Measurements from ENCODE around the gene GLRX5. TPM values are rescaled to one million over a fixed set of nuclear protein-coding genes. Genes with fewer than 3 reads are reported as not detected.
A peak's percentile ranks its signal among the peaks of the same experiment; 100 is the strongest.
"Not testable (repeated sequence)": the region's sequence is repeated elsewhere in the genome, so short reads cannot be mapped to it uniquely, and the experiment has no call there.

GLRX5 gene
- total RNA-seq, 1 experiment from 2014 or later, result 57.1 TPM

DNA sequence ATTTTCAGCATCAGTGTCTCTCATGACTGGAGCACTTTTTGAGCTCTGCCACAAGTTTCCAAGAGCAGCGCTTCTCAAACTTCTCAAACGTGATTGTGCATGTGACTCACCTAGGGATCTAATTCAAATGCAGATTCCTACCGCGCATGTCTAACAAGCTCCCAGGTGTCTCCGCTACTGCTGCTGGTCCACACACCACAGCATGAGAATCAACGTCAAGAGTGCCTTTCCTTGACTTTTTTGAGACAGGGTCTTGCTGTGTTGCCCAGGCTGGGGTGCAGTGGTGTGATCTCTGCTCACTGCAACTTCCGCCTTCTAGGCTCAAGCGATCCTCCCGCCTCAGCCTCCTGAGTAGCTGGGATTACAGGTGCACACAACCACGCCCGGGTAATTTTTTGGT lies 22.4 kb downstream of the GLRX5 start:
- no peak for DNase-seq (ENCODE audit: low read depth)

GRCh38 chr14:95557832-95558231 lies 23.0 kb downstream of the GLRX5 start:
- DNase-seq (ENCODE audit: low read depth), result no peak

- no peak for DNase-seq (ENCODE audit: low read depth)
Observed at GRCh38 chr14:95559203-95559602, 24.4 kb downstream of the GLRX5 start.

GRCh38 chr14:95561001-95561412 lies 26.2 kb downstream of the GLRX5 start:
- DNase-seq (ENCODE audit: low read depth), result peak; percentile 69

GRCh38 chr14:95562892-95563685 lies 28.2 kb downstream of the GLRX5 start:
- DNase-seq (ENCODE audit: low read depth), result peak; percentile 54

GRCh38 chr14:95564060-95564459 lies 29.2 kb downstream of the GLRX5 start:
- DNase-seq (ENCODE audit: low read depth), result peak; percentile 42

GRCh38 chr14:95569440-95569839 lies 34.6 kb downstream of the GLRX5 start:
- DNase-seq (ENCODE audit: low read depth), result no peak

DNA sequence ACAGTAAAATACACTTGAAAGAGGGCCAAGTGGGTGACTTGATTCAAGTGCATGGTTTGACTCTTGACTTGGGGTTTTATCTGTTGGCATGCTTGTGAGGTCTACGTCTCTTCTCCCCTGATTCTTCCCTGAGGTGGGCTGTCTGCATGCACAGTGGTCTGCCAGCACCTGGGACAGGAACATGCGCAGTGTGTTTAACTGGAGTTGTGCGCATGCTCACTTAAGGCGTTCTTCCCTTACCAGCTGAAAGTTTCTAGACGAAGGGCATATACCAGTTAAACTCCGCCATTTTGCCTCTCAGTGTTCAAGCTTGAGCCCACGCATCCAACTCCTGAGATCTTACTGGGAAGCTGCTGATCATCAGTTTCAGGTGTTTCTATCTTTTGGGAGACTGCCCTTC lies 38.5 kb downstream of the GLRX5 start:
- DNase-seq (ENCODE audit: low read depth), result no peak

DNA sequence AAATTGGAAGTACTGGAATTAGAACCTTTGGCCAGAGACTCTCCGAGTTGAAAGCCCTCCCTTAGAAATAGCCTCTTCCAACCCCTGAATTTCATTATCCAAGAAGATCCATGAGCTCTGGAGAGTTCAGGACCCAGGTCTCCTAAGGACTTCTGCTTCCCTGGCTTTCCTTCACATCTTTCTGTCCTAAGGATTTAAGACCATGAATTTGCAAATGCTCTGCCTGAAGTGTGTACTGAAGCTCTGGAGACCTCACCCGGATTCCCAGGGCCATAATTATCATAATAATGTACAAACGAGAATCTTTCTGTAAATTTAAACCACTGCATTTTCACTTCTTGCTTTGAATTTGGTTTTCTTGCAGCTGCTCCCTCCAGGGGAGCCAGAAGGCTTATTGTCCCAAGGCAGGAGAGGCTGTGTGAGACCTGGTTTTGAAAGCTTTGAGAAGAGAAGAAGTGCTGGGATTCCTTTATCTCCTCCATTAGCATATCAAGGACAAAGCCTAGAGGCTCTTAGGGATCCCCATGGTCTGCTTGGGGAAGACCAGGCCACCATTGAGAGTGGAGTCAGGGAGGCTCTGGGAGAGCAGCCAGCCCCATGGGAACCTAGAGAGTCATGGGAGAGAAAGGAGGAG lies 41.1 kb downstream of the GLRX5 start:
- no peak for DNase-seq (ENCODE audit: low read depth)

DNA sequence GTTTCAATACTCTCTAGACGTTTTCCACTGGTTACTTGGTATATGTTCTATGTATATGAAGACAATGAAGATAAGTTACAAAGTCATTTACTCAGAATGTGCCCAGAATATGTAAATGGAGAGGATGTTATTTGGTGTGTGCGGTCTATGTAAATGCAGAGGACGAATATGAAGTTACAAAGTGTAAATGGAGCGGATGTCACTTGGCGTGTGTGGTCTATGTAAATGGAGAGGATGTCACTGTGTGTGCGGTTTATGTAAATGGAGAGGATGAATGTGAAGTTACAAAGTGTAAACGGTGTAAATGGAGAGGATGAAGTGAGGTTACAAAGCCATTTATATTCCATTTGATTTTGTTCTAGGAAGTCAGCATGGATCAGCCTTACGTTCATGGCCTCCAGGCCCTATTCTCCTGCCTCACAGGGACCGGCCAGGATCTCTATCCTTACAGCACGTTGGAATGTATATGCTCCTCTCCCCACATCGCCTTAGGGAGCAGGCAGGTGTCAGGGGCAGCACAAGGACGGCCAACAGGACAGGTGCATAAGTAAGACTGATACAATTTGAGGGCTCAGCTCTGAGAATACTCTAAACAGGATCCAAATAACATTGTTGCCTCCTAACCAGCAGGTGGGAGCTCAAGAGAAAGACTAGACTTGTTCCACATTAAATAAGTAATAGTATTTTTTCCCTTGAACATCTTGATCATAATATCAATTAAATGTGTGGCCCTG lies 42.4 kb downstream of the GLRX5 start:
- no peak for DNase-seq (ENCODE audit: low read depth)

DNA sequence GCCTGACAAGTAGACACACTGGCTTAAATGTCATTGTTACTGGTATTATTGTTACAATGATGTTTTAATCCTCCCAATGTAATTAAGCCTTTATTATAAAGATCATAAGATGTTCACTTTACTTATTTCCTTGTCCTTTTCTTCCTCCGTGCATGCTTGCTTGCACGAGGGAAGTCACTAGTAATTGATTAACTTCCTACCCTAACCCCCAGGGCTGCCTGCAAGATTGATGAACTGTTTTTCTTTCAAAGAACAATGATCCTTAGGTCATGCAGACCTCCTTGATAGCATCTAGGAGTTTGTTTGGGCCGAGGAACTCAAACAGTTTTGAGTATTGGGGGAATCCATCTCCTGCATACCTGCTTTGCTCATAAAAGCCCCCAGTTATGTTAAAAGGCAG lies 43.0 kb downstream of the GLRX5 start:
- DNase-seq (ENCODE audit: low read depth), result no peak

GRCh38 chr14:95583836-95584617 lies 49.2 kb downstream of the GLRX5 start:
- not testable (repeated sequence) for DNase-seq (ENCODE audit: low read depth)

GRCh38 chr14:95585953-95586620 lies 51.2 kb downstream of the GLRX5 start:
- DNase-seq (ENCODE audit: low read depth), result no peak

DNA sequence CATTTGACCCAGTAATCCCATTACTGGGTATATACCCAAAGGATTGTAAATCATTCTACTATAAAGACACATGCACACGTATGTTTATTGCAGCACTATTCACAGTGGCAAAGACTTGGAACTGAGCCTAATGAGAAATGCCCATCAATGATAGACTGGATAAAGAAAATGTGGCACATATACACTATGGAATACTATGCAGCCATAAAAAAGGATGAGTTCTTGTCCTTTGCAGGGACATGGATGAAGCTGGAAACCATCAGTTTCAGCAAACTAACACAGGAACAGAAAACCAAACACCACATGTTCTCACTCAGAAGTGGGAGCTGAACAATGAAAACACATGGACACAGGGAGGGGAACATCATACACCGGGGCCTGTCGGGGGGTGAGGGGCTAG lies 56.3 kb downstream of the GLRX5 start:
- DNase-seq (ENCODE audit: low read depth), result not testable (repeated sequence)

Other genes starting within 250 kb of the GLRX5 start
- 0.71 and 2.8 TPM in 2 replicates for gene CLMN, start 215.1 kb upstream of the GLRX5 start, total RNA-seq (2014; rRNA removed; shearing (Covaris generic))
- 0.44 and 2.8 TPM in 2 replicates for gene SYNE3, start 18.4 kb upstream of the GLRX5 start, total RNA-seq (2014; rRNA removed; shearing (Covaris generic))
- not detected in 2 replicates for gene TCL1B, start 151.4 kb downstream of the GLRX5 start, total RNA-seq (2014; rRNA removed; shearing (Covaris generic))
- gene TCL1A, start 179.1 kb downstream of the GLRX5 start, total RNA-seq (2014; rRNA removed; shearing (Covaris generic)), result not detected in 2 replicates